ENCODE results near the gene ZNF780A. TPM values are rescaled to one million over a fixed set of nuclear protein-coding genes. Genes with fewer than 3 reads are reported as not detected.
A peak's percentile ranks its signal among the peaks of the same experiment; 100 is the strongest.

The ZNF780A gene
- polyA plus RNA-seq, 1 donor from 2014 or later: 7.4 TPM

DNA sequence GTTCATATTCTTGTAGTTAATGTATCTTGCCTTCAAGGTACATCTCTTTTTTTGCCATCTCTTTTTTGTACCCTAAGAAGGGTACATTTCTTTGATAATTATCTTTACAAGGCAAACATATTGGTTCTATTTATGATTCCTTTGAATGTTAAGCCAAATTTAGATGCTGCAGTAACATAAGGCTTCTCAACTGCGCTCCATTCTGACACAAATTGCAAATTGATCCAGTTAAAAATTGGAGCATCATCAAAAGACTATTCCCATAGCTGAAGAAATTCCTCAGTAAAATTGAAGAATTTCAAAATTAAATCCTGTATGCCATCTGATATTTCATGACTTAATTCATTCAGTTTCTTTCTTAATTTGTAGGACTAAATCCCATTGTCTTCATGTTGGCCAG, 2.7 kb upstream of the ZNF780A start:
- Histone ChIP-seq H3K36me3 (ENCODE audit: insufficient read depth, low read length) (no peaks in the 10 kb centered on the region), H3K27me3 (ENCODE audit: insufficient read depth, low read depth, low read length) (no peaks in the 10 kb centered on the region), H3K27ac (ENCODE audit: low read length) (no peak overlapping the region), H3K79me2 (replicated peaks; ENCODE audit: insufficient read depth, low read length) (peaks cover 18% of the 10 kb centered on the region), H3K9me3 (ENCODE audit: low read length) (no peaks in the 10 kb centered on the region), H4K20me1 (ENCODE audit: insufficient read depth) (no peaks in the 10 kb centered on the region), H3K4me3 (ENCODE audit: low read length) (no peak overlapping the region), H3F3A (ENCODE audit: insufficient read depth, low read length, poor library complexity, severe bottlenecking) (no peaks in the 10 kb centered on the region), H3K9me2 (ENCODE audit: insufficient read depth, low read length) (no peaks in the 10 kb centered on the region), H3K9ac (ENCODE audit: low read length) (no peak overlapping the region), H3K4me2 (ENCODE audit: low read length) (no peak overlapping the region), H2AFZ (ENCODE audit: low read depth, low read length) (no peak overlapping the region)
- TF ChIP-seq, protein P1, sequence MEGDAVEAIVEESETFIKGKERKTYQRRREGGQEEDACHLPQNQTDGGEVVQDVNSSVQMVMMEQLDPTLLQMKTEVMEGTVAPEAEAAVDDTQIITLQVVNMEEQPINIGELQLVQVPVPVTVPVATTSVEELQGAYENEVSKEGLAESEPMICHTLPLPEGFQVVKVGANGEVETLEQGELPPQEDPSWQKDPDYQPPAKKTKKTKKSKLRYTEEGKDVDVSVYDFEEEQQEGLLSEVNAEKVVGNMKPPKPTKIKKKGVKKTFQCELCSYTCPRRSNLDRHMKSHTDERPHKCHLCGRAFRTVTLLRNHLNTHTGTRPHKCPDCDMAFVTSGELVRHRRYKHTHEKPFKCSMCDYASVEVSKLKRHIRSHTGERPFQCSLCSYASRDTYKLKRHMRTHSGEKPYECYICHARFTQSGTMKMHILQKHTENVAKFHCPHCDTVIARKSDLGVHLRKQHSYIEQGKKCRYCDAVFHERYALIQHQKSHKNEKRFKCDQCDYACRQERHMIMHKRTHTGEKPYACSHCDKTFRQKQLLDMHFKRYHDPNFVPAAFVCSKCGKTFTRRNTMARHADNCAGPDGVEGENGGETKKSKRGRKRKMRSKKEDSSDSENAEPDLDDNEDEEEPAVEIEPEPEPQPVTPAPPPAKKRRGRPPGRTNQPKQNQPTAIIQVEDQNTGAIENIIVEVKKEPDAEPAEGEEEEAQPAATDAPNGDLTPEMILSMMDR (IDR thresholded peaks at IDR 0.05; ENCODE audit: poor library complexity, severe bottlenecking): no peak
- TF ChIP-seq TAF1 (IDR thresholded peaks at IDR 0.05; ENCODE audit: low read depth): no peak
- no peak for TF ChIP-seq POLR2AphosphoS5 (IDR thresholded peaks at IDR 0.05)
- TF ChIP-seq EZH2 (IDR thresholded peaks at IDR 0.05; ENCODE audit: borderline replicate concordance, insufficient read depth, low read length, poor library complexity, severe bottlenecking): no peak
- no peak for TF ChIP-seq MXI1 (conservative IDR thresholded peaks at IDR 0.05; ENCODE audit: poor library complexity, severe bottlenecking)
- TF ChIP-seq RAD21 (conservative IDR thresholded peaks at IDR 0.05): no peak
- TF ChIP-seq, protein P2, sequence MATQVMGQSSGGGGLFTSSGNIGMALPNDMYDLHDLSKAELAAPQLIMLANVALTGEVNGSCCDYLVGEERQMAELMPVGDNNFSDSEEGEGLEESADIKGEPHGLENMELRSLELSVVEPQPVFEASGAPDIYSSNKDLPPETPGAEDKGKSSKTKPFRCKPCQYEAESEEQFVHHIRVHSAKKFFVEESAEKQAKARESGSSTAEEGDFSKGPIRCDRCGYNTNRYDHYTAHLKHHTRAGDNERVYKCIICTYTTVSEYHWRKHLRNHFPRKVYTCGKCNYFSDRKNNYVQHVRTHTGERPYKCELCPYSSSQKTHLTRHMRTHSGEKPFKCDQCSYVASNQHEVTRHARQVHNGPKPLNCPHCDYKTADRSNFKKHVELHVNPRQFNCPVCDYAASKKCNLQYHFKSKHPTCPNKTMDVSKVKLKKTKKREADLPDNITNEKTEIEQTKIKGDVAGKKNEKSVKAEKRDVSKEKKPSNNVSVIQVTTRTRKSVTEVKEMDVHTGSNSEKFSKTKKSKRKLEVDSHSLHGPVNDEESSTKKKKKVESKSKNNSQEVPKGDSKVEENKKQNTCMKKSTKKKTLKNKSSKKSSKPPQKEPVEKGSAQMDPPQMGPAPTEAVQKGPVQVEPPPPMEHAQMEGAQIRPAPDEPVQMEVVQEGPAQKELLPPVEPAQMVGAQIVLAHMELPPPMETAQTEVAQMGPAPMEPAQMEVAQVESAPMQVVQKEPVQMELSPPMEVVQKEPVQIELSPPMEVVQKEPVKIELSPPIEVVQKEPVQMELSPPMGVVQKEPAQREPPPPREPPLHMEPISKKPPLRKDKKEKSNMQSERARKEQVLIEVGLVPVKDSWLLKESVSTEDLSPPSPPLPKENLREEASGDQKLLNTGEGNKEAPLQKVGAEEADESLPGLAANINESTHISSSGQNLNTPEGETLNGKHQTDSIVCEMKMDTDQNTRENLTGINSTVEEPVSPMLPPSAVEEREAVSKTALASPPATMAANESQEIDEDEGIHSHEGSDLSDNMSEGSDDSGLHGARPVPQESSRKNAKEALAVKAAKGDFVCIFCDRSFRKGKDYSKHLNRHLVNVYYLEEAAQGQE (IDR thresholded peaks at IDR 0.05; ENCODE audit: borderline replicate concordance): no peak
- TF ChIP-seq SMC3 (conservative IDR thresholded peaks at IDR 0.05; ENCODE audit: poor library complexity): no peak
- TF ChIP-seq EP300 (conservative IDR thresholded peaks at IDR 0.05; ENCODE audit: poor library complexity, severe bottlenecking): no peak

DNA sequence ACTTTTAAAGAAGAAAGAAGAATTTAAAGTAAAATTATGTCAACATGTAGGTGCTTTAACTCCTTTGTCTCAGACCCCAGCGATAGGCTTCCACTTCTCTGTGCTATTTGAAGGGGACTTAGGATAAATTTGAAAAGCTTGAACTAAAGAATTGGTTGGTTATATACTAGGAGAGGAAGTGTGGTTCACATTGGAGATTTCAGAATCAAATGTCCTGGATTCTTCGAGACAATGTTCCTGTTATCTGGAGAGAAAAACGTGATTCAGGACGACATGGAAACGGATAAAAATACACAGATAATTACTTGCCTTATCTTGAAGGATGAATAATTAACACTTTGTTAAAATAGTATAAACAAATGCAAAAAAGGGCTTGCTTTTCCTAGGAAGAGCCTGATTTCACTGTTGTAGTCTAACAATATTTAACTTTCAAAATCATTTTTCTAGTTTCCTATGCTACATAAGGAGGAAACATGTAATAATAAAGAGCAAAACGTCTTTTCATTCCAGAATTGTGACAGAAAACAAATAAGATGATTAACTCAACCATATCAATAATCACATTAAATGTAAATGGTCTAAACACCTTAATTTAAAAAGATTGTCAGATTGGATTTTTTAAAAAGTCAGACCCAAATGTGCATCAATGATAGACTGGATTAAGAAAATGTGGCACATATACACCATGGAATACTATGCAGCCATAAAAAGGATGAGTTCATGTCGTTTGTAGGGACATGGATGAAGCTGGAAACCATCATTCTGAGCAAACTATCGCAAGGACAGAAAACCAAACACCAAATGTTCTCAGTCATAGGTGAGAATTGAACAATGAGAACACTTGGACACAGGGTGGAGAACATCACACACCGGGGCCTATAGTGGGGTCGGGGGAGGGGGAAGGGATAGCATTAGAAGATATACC, 724 bp upstream of the ZNF780A start:
- no peaks in the 10 kb centered on the region for H3F3A ChIP-seq (ENCODE audit: insufficient read depth, low read length, poor library complexity, severe bottlenecking)
- peaks cover 33% of the 10 kb centered on the region for H3K79me2 ChIP-seq (replicated peaks; ENCODE audit: insufficient read depth, low read length)
- H2AFZ ChIP-seq (ENCODE audit: low read depth, low read length): peak overlapping the region; percentile 94
- H3K4me2 ChIP-seq (ENCODE audit: low read length): peak overlapping the region; percentile 19
- H3K27ac ChIP-seq (ENCODE audit: low read length): peak overlapping the region; percentile 89
- H3K9me3 ChIP-seq (ENCODE audit: low read length): no peaks in the 10 kb centered on the region
- H3K4me3 ChIP-seq (ENCODE audit: low read length): peak overlapping the region; percentile 84
- H3K27me3 ChIP-seq (ENCODE audit: insufficient read depth, low read depth, low read length): no peaks in the 10 kb centered on the region
- no peak for TF ChIP-seq EP300 (conservative IDR thresholded peaks at IDR 0.05; ENCODE audit: poor library complexity, severe bottlenecking)
- TF ChIP-seq POLR2AphosphoS5 (IDR thresholded peaks at IDR 0.05): no peak
- TF ChIP-seq MXI1 (conservative IDR thresholded peaks at IDR 0.05; ENCODE audit: poor library complexity, severe bottlenecking): no peak
- TF ChIP-seq, protein P2 (IDR thresholded peaks at IDR 0.05; ENCODE audit: borderline replicate concordance): no peak
- no peak for TF ChIP-seq EZH2 (IDR thresholded peaks at IDR 0.05; ENCODE audit: borderline replicate concordance, insufficient read depth, low read length, poor library complexity, severe bottlenecking)
- no peak for TF ChIP-seq TAF1 (IDR thresholded peaks at IDR 0.05; ENCODE audit: low read depth)
- no peak for TF ChIP-seq RAD21 (conservative IDR thresholded peaks at IDR 0.05)
- no peak for TF ChIP-seq SMC3 (conservative IDR thresholded peaks at IDR 0.05; ENCODE audit: poor library complexity)
- TF ChIP-seq, protein P1 (IDR thresholded peaks at IDR 0.05; ENCODE audit: poor library complexity, severe bottlenecking): no peak
- H3K9me2 ChIP-seq (ENCODE audit: insufficient read depth, low read length): no peaks in the 10 kb centered on the region
- no peaks in the 10 kb centered on the region for H4K20me1 ChIP-seq (ENCODE audit: insufficient read depth)
- peak overlapping the region; percentile 87 for H3K9ac ChIP-seq (ENCODE audit: low read length)
- H3K36me3 ChIP-seq (ENCODE audit: insufficient read depth, low read length): no peaks in the 10 kb centered on the region

Measured in neural cell (in vitro differentiated cells).